ENCODE data around the gene RAB11A. TPM values are rescaled to one million over a fixed set of nuclear protein-coding genes. Genes with fewer than 3 reads are reported as not detected.
A peak's percentile ranks its signal among the peaks of the same experiment; 100 is the strongest.

RAB11A gene
- total and polyA plus RNA-seq, 9 of the 15 experiments (the other 6 are each of a cell fraction or from before 2014, with no cell fraction given) = 129 to 369 (median 245) TPM

- TF ChIP-seq KLF6 (CRISPR knock-in tag; IDR thresholded peaks at IDR 0.05; ENCODE audit: borderline replicate concordance) (no peak), ETV5 (CRISPR knock-in tag; IDR thresholded peaks at IDR 0.05; ENCODE audit: low read depth) (no peak), FOXK2 (conservative IDR thresholded peaks at IDR 0.05 in 1 of 2, IDR thresholded peaks at IDR 0.05 in 1 of 2; ENCODE audit: low read depth in 2 of 2) (peak in 1 of 2 experiments; percentile 32; a peak in 1 of 4 replicates), BMI1 (IDR thresholded peaks at IDR 0.05; ENCODE audit: low read length) (no peak), HOMEZ (CRISPR knock-in tag; IDR thresholded peaks at IDR 0.05) (no peak), U2AF1 (optimal IDR thresholded peaks at IDR 0.05; ENCODE audit: low read depth, low read length) (no peak), KAT8 (IDR thresholded peaks at IDR 0.05; ENCODE audit: low read depth) (no peak), CAMTA2 (CRISPR knock-in tag; conservative IDR thresholded peaks at IDR 0.05) (no peak), RAD51 (IDR thresholded peaks at IDR 0.05; ENCODE audit: borderline replicate concordance, low read depth) (no peak), ZNF717 (CRISPR knock-in tag; IDR thresholded peaks at IDR 0.05) (no peak), ZKSCAN8 (CRISPR knock-in tag; IDR thresholded peaks at IDR 0.05) (peak; percentile 48; the same call in 1 of the 2 replicates), ZNF311 (CRISPR knock-in tag; IDR thresholded peaks at IDR 0.05) (no peak), GABPB1 (CRISPR knock-in tag; IDR thresholded peaks at IDR 0.05) (no peak), ZNF395 (CRISPR knock-in tag; IDR thresholded peaks at IDR 0.05) (no peak; the same call in 1 of the 2 replicates), ZFP1 (CRISPR knock-in tag; IDR thresholded peaks at IDR 0.05) (no peak), HINFP (tag; conservative IDR thresholded peaks at IDR 0.05; ENCODE audit: low read depth) (no peak), MEIS2 (IDR thresholded peaks at IDR 0.05; ENCODE audit: partially characterized antibody) (no peak), WHSC1 (IDR thresholded peaks at IDR 0.05; ENCODE audit: low read length) (no peak), PYGO2 (tag; IDR thresholded peaks at IDR 0.05) (no peak), HMG20B (CRISPR knock-in tag; IDR thresholded peaks at IDR 0.05) (no peak), PTTG1 (tag; IDR thresholded peaks at IDR 0.05; ENCODE audit: low read depth) (no peak), ZNF639 (CRISPR knock-in tag; conservative IDR thresholded peaks at IDR 0.05 in 1 of 2, IDR thresholded peaks at IDR 0.05 in 1 of 2) (no peak; a peak in 2 of 4 replicates)
- TF ChIP-seq, protein P1, sequence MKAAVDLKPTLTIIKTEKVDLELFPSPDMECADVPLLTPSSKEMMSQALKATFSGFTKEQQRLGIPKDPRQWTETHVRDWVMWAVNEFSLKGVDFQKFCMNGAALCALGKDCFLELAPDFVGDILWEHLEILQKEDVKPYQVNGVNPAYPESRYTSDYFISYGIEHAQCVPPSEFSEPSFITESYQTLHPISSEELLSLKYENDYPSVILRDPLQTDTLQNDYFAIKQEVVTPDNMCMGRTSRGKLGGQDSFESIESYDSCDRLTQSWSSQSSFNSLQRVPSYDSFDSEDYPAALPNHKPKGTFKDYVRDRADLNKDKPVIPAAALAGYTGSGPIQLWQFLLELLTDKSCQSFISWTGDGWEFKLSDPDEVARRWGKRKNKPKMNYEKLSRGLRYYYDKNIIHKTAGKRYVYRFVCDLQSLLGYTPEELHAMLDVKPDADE (conservative IDR thresholded peaks at IDR 0.05; ENCODE audit: control insufficient read depth, low read depth, low read length) = no peak
Measured at GRCh38 chr15:65819563-65819960, 49.7 kb upstream of the RAB11A start (continued).

Data from K562 (cell line).